ENCODE data around the gene PTK7. TPM values are rescaled to one million over a fixed set of nuclear protein-coding genes. Genes with fewer than 3 reads are reported as not detected.

Gene PTK7
- total and polyA plus RNA-seq, 2 donors from 2014 or later, result 26.0 to 55.2 TPM

DNA sequence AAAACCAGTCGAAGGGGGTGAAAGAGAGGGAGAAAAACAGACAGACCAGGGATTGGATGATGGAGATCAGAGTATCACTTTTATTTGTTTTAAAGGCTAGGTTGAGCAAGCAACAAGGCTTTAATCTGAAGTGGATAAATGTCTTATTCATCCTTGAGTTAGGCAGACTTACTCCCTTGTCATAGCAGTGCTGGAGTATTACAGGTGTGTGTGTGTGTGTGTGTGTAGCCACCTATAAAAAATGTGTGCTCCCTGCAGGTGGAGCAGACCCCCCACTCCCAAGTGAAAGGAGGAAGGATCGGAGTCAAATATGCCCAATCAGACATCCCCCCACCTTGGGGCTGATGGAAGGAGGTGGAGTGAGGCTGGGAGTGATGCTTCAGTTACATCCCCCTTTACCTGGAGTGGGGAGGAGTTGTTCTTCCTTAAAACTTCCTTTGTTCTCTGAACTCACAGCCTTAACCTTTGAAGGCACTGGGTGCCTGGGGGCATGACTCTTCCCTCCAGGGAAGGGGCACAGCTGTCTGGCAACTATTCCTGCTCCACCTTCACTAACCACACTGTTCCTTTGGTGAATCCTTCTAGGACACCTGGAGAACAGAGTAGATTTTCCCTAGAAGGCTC is 27.3 kb downstream of the PTK7 start:
- FAIRE-seq, result no peak
- Histone ChIP-seq H3K36me3 (ENCODE audit: control insufficient read depth in 2 of 3, insufficient read depth in 3 of 3, low read length in 3 of 3) (no peaks in the 10 kb centered on the region), H3K9ac (ENCODE audit: low read length in 3 of 3) (no peak overlapping the region), H3K9me3 (ENCODE audit: control insufficient read depth in 2 of 3, insufficient read depth in 1 of 3, low read length in 3 of 3) (no peaks in the 10 kb centered on the region), H3K27me3 (ENCODE audit: control insufficient read depth, insufficient read depth, low read length) (no peaks in the 10 kb centered on the region), H3K4me3 (ENCODE audit: low read length in 3 of 3) (no peak overlapping the region), H3K4me1 (ENCODE audit: control insufficient read depth in 2 of 3, insufficient read depth in 2 of 3, low read depth in 1 of 3, low read length in 3 of 3) (peaks cover 0 to 6% (median 0%) of the 10 kb centered on the region in 3 donors), H3K27ac (ENCODE audit: low read depth in 2 of 2, low read length in 2 of 2) (no peak overlapping the region)
- intact Hi-C loops (cut with DNase I), result no loop called here
- no peak for TF ChIP-seq CTCF (IDR thresholded peaks at IDR 0.05; ENCODE audit: borderline replicate concordance, extremely low read depth, insufficient read depth)
- DNase-seq, result no peak

DNA sequence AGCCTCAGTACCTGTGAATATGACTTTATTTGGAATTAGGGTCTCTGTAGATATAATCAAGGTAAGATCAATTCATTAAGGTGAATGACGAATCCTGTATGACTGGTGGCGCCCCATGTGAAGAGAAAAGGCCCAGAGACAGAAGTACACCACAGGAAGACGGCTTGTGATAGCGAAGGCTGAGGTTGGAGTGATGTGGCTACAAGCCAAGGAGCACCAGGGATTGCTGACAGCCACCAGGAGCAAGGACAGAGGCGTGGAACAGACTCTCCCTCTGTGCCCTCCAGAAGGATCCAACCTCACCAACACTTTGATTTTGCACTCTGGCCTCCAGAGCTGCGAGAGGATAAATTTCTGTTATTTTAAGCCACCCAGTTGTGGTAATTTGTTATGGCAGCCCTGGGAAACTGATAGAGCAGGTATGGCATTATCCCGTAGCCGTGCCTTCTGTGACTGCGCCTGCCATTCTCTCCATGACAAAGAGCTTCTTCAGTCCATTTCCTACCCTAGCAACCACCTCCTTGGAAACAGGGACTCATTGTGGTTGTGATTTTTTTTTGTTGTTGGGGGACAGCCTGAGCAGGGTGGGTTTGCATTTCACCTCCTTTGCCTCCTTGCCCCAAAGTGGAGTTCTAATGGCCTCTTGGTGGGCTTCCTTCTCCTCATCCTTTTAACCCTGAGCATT is 29.6 kb downstream of the PTK7 start:
- FAIRE-seq, result no peak

DNA sequence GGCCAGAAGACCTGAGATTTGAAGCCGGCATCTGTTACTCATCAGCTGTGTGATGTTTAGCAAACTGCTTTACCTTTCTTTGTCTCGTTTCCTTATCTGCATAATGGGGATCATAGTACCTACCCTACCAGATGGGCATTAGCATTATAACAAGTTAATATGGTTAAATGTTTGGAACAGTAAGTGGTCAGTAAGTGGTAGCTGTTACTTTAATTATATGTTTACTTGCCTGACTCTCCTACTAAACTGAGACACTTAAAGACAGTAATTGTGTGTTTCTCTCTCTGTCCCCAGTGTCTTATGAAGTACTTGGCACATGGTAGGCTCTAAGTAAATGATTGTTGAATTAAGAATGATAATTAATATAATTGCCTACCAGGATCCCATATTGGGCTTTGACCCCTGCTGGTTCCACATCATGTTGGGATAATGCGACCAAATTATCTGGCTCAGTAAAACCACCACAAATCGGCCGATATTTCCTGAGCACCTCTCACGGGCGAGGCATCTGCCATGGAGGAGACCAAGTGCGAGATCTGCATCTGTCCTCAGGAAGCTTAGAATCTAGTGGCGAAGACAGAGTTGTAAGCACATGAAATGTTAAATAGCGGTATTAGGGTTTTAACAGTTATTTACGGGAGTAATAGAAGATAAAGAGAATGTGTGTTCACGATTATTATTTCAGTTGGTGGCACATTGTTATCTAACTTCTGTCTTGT is 31.4 kb downstream of the PTK7 start:
- DNase-seq, result no peak
- no peak overlapping the region for H3K27ac ChIP-seq (ENCODE audit: low read depth in 2 of 2, low read length in 2 of 2)
- no peaks in the 10 kb centered on the region for H3K9me3 ChIP-seq (ENCODE audit: control insufficient read depth in 2 of 3, insufficient read depth in 1 of 3, low read length in 3 of 3)
- no peak overlapping the region for H3K4me3 ChIP-seq (ENCODE audit: low read length in 3 of 3)
- intact Hi-C loops (cut with DNase I), result no loop called here
- H3K9ac ChIP-seq (ENCODE audit: low read length in 3 of 3), result peak overlapping the region in 1 of 3 donors; percentile 12
- TF ChIP-seq CTCF (IDR thresholded peaks at IDR 0.05; ENCODE audit: borderline replicate concordance, extremely low read depth, insufficient read depth), result no peak
- no peak for FAIRE-seq
- no peaks in the 10 kb centered on the region for H3K36me3 ChIP-seq (ENCODE audit: control insufficient read depth in 2 of 3, insufficient read depth in 3 of 3, low read length in 3 of 3)
- peaks cover 0 to 6% (median 0%) of the 10 kb centered on the region in 3 donors for H3K4me1 ChIP-seq (ENCODE audit: control insufficient read depth in 2 of 3, insufficient read depth in 2 of 3, low read depth in 1 of 3, low read length in 3 of 3)
- no peaks in the 10 kb centered on the region for H3K27me3 ChIP-seq (ENCODE audit: control insufficient read depth, insufficient read depth, low read length)

More for the DNA sequence above, 29.6 kb downstream of the PTK7 start:
- no peak for DNase-seq
- no peak overlapping the region for H3K4me3 ChIP-seq (ENCODE audit: low read length in 3 of 3)
- H3K27ac ChIP-seq (ENCODE audit: low read depth in 2 of 2, low read length in 2 of 2), result no peak overlapping the region
- intact Hi-C loops (cut with DNase I), result no loop called here
- TF ChIP-seq CTCF (IDR thresholded peaks at IDR 0.05; ENCODE audit: borderline replicate concordance, extremely low read depth, insufficient read depth), result no peak
- peaks cover 0 to 6% (median 0%) of the 10 kb centered on the region in 3 donors for H3K4me1 ChIP-seq (ENCODE audit: control insufficient read depth in 2 of 3, insufficient read depth in 2 of 3, low read depth in 1 of 3, low read length in 3 of 3)
- no peaks in the 10 kb centered on the region for H3K27me3 ChIP-seq (ENCODE audit: control insufficient read depth, insufficient read depth, low read length)
- no peak overlapping the region for H3K9ac ChIP-seq (ENCODE audit: low read length in 3 of 3)
- H3K9me3 ChIP-seq (ENCODE audit: control insufficient read depth in 2 of 3, insufficient read depth in 1 of 3, low read length in 3 of 3), result no peaks in the 10 kb centered on the region
- no peaks in the 10 kb centered on the region for H3K36me3 ChIP-seq (ENCODE audit: control insufficient read depth in 2 of 3, insufficient read depth in 3 of 3, low read length in 3 of 3)
